ENCODE data around the gene CUBN. TPM values are rescaled to one million over a fixed set of nuclear protein-coding genes. Genes with fewer than 3 reads are reported as not detected.

Gene CUBN
- total and polyA plus RNA-seq, 9 of the 15 experiments (the other 6 are each of a cell fraction or from before 2014, with no cell fraction given), result 0.04 to 0.33 (median 0.09) TPM

GRCh38 chr10:17003151-17003550 is 126.5 kb downstream of the CUBN start (continued):
- TF ChIP-seq ZBTB33 (CRISPR knock-in tag; IDR thresholded peaks at IDR 0.05), result no peak
- no peak for TF ChIP-seq POLR2AphosphoS2 (IDR thresholded peaks at IDR 0.05; ENCODE audit: low read length)
- no peak for TF ChIP-seq SNAPC5 (CRISPR knock-in tag; IDR thresholded peaks at IDR 0.05)
- no peak for TF ChIP-seq GTF3C2 (IDR thresholded peaks at IDR 0.05; ENCODE audit: borderline replicate concordance, extremely low read depth, insufficient read length)
- no peak for TF ChIP-seq SUPT5H (IDR thresholded peaks at IDR 0.05)
- no peak for TF ChIP-seq HLTF (IDR thresholded peaks at IDR 0.05)
- no peak for TF ChIP-seq ELK1 (CRISPR knock-in tag; IDR thresholded peaks at IDR 0.05)
- TF ChIP-seq ZHX1 (conservative IDR thresholded peaks at IDR 0.05; ENCODE audit: low read length), result no peak
- TF ChIP-seq ZNF518B (CRISPR knock-in tag; IDR thresholded peaks at IDR 0.05), result no peak
- TF ChIP-seq ZBTB7A (IDR thresholded peaks at IDR 0.05; ENCODE audit: borderline replicate concordance, control insufficient read depth, low read depth, low read length), result no peak
- no peak for TF ChIP-seq ZNF140 (CRISPR knock-in tag; IDR thresholded peaks at IDR 0.05)
- no peak for TF ChIP-seq NFRKB (IDR thresholded peaks at IDR 0.05; ENCODE audit: low read depth)
- TF ChIP-seq TRIM25 (IDR thresholded peaks at IDR 0.05; ENCODE audit: borderline replicate concordance), result no peak

Measured in K562 (cell line).